Measurements from ENCODE around the gene SNCAIP. TPM values are rescaled to one million over a fixed set of nuclear protein-coding genes. Genes with fewer than 3 reads are reported as not detected.

Gene SNCAIP
- total and polyA plus RNA-seq, 2 donors (not counting 1 experiment from before 2014, with no cell fraction given): 1.3 to 4.1 TPM

DNA sequence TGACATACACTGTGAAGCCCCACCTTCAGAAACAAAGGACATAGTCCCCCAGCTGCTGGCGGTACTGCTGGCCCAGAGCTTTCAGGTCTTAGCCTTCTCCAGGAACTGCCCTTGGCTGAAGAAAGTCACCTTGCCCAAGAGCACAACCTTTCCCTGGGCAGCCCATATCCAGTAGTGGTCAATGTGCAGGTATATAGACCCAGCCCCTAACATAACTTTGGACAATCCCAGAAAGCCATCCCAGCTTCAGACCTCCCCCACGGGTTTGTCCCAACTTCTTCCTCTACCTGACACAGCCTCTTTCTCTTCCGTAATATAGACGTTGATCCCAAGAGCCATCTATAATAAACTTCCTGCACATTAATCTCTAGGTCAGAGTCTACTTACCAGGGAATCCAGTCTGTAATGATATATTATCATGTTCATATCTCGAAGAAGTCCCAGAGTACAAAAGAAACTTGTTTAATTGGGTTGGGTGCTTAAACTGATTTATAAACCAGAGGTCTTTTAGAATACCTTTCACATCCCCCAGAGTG is 157.4 kb downstream of the SNCAIP start:
- H3K27me3 ChIP-seq (ENCODE audit: control insufficient read depth, insufficient read depth, low read length): no peaks in the 10 kb centered on the region

DNA sequence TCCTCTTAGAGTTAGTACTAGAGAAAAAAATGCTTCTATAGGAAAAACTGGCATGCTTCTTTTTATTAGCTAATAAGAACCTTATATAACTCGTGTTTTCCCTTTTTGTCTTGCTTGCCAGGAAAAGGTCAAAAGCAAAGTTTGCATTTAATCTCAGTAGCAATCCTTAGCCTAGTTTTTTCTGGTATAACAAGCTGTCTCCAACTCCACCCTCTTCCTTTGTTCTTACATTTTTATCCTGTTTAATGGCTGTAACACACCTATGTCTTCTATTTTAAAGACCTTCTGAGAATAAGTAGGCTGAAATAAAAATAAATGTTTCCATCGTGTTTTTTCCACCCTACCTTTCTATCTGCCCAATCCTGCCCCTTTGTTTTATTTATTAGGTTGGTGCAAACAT is 158.3 kb downstream of the SNCAIP start:
- Histone ChIP-seq H3K9me3 (ENCODE audit: control insufficient read depth, insufficient read depth, low read depth, low read length) (no peaks in the 10 kb centered on the region), H3K4me2 (ENCODE audit: extremely low read depth, insufficient read depth, low read length) (no peak overlapping the region), H3K27ac (ENCODE audit: insufficient read depth, low read length) (no peak overlapping the region), H3K9ac (ENCODE audit: insufficient read depth, low read length) (no peak overlapping the region), H3K27me3 (ENCODE audit: control insufficient read depth, insufficient read depth, low read length) (no peaks in the 10 kb centered on the region), H4K20me1 (ENCODE audit: control insufficient read depth, extremely low read depth, insufficient read depth, low read length) (no peaks in the 10 kb centered on the region), H3K4me3 (replicated peaks in 1 of 4; ENCODE audit: control extremely low read depth in 1 of 4, insufficient read depth in 1 of 4, low read depth in 3 of 4, low read length in 4 of 4) (no peak overlapping the region), H3K36me3 (ENCODE audit: control insufficient read depth, insufficient read depth, low read length) (no peaks in the 10 kb centered on the region), H2AFZ (ENCODE audit: low read length) (no peak overlapping the region), H3K79me2 (ENCODE audit: control insufficient read depth, insufficient read depth, low read length) (no peaks in the 10 kb centered on the region), H3K4me1 (ENCODE audit: control insufficient read depth, extremely low read depth, insufficient read depth, low read length) (no peaks in the 10 kb centered on the region)
- DNase-seq (ENCODE audit: low read depth in 2 of 2): no peak
- TF ChIP-seq, protein P1, sequence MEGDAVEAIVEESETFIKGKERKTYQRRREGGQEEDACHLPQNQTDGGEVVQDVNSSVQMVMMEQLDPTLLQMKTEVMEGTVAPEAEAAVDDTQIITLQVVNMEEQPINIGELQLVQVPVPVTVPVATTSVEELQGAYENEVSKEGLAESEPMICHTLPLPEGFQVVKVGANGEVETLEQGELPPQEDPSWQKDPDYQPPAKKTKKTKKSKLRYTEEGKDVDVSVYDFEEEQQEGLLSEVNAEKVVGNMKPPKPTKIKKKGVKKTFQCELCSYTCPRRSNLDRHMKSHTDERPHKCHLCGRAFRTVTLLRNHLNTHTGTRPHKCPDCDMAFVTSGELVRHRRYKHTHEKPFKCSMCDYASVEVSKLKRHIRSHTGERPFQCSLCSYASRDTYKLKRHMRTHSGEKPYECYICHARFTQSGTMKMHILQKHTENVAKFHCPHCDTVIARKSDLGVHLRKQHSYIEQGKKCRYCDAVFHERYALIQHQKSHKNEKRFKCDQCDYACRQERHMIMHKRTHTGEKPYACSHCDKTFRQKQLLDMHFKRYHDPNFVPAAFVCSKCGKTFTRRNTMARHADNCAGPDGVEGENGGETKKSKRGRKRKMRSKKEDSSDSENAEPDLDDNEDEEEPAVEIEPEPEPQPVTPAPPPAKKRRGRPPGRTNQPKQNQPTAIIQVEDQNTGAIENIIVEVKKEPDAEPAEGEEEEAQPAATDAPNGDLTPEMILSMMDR (conservative IDR thresholded peaks at IDR 0.05 in 1 of 2, IDR thresholded peaks at IDR 0.05 in 1 of 2; ENCODE audit: low read depth in 1 of 2, low read length in 2 of 2): no peak
- TF ChIP-seq EZH2 (IDR thresholded peaks at IDR 0.05; ENCODE audit: low read length, missing control alignments): no peak

More for the DNA sequence above, 157.4 kb downstream of the SNCAIP start:
- DNase-seq (ENCODE audit: low read depth in 2 of 2): no peak
- H3K36me3 ChIP-seq (ENCODE audit: control insufficient read depth, insufficient read depth, low read length): no peaks in the 10 kb centered on the region
- H3K9me3 ChIP-seq (ENCODE audit: control insufficient read depth, insufficient read depth, low read depth, low read length): no peaks in the 10 kb centered on the region
- no peaks in the 10 kb centered on the region for H3K79me2 ChIP-seq (ENCODE audit: control insufficient read depth, insufficient read depth, low read length)
- H2AFZ ChIP-seq (ENCODE audit: low read length): no peak overlapping the region
- no peak overlapping the region for H3K27ac ChIP-seq (ENCODE audit: insufficient read depth, low read length)
- no peak for TF ChIP-seq EZH2 (IDR thresholded peaks at IDR 0.05; ENCODE audit: low read length, missing control alignments)
- TF ChIP-seq, protein P1 (conservative IDR thresholded peaks at IDR 0.05 in 1 of 2, IDR thresholded peaks at IDR 0.05 in 1 of 2; ENCODE audit: low read depth in 1 of 2, low read length in 2 of 2): no peak
- no peak overlapping the region for H3K4me2 ChIP-seq (ENCODE audit: extremely low read depth, insufficient read depth, low read length)
- H3K4me3 ChIP-seq (replicated peaks in 1 of 4; ENCODE audit: control extremely low read depth in 1 of 4, insufficient read depth in 1 of 4, low read depth in 3 of 4, low read length in 4 of 4): no peak overlapping the region
- no peak overlapping the region for H3K9ac ChIP-seq (ENCODE audit: insufficient read depth, low read length)
- no peaks in the 10 kb centered on the region for H4K20me1 ChIP-seq (ENCODE audit: control insufficient read depth, extremely low read depth, insufficient read depth, low read length)
- no peaks in the 10 kb centered on the region for H3K4me1 ChIP-seq (ENCODE audit: control insufficient read depth, extremely low read depth, insufficient read depth, low read length)

DNA sequence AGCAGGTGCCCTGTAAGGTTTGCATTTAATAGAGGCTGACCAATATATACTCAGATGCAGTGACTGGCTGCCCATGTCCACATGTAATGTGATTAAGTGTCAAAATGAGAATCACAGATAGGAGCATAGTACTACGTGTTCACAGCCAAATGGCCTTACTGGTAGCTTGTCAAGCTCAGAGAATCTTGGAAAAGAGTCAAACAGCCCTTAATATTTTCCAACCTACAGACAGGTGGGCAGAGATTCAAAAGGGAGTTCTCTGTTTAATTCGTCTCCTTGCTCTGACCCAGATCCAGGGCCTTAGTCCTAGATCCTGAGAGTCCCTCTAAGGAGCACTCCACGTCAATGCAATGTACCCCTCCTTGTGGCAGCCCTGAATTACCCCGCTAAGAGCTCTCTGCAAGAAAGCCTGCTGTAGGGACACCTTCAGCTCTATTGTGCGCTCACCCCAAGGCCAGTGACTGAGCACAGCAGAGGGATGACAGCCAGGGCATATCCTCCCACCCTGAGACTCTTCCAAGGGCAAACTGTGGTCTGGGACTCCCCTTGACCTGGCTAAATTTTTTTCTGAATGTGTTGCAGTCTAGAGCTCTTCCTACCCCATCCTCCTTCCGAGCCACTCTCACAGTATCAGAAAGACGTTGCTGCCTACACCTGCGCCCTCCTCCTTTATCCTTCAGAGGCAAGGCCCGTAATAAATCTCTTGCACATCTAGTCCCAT is 159.2 kb downstream of the SNCAIP start:
- Histone ChIP-seq H3K9me3 (ENCODE audit: control insufficient read depth, insufficient read depth, low read depth, low read length) (no peaks in the 10 kb centered on the region), H3K4me2 (ENCODE audit: extremely low read depth, insufficient read depth, low read length) (no peak overlapping the region), H3K9ac (ENCODE audit: insufficient read depth, low read length) (no peak overlapping the region), H2AFZ (ENCODE audit: low read length) (no peak overlapping the region), H4K20me1 (ENCODE audit: control insufficient read depth, extremely low read depth, insufficient read depth, low read length) (no peaks in the 10 kb centered on the region), H3K27ac (ENCODE audit: insufficient read depth, low read length) (no peak overlapping the region), H3K4me1 (ENCODE audit: control insufficient read depth, extremely low read depth, insufficient read depth, low read length) (no peaks in the 10 kb centered on the region), H3K4me3 (replicated peaks in 1 of 4; ENCODE audit: control extremely low read depth in 1 of 4, insufficient read depth in 1 of 4, low read depth in 3 of 4, low read length in 4 of 4) (no peak overlapping the region), H3K27me3 (ENCODE audit: control insufficient read depth, insufficient read depth, low read length) (no peaks in the 10 kb centered on the region), H3K36me3 (ENCODE audit: control insufficient read depth, insufficient read depth, low read length) (no peaks in the 10 kb centered on the region), H3K79me2 (ENCODE audit: control insufficient read depth, insufficient read depth, low read length) (no peaks in the 10 kb centered on the region)
- DNase-seq (ENCODE audit: low read depth in 2 of 2): no peak
- TF ChIP-seq, protein P1 (conservative IDR thresholded peaks at IDR 0.05 in 1 of 2, IDR thresholded peaks at IDR 0.05 in 1 of 2; ENCODE audit: low read depth in 1 of 2, low read length in 2 of 2): no peak
- TF ChIP-seq EZH2 (IDR thresholded peaks at IDR 0.05; ENCODE audit: low read length, missing control alignments): no peak

All from fibroblast of lung (primary cell).